Cardiac muscle cell (in vitro differentiated cells and primary cell): ENCODE measurements around the gene SLC25A25. TPM values are rescaled to one million over a fixed set of nuclear protein-coding genes. Genes with fewer than 3 reads are reported as not detected.

Source experiments
- DNase-seq, 2 donors: peaks; one replicate each; pipeline versions ENCODE4 v3.0.0 to v3.0.0-alpha.2; 2010 to 2017; ENCODE audit warnings: low read depth in 1 of 2, low spot score in 1 of 2
- H3K27ac ChIP-seq: fragments of 200-600 bp; sonication (generic); 2 replicates; pipeline ENCODE4 v1.5.1; 2016
- H3K27me3 ChIP-seq: fragments of 200-600 bp; sonication (generic); 2 replicates; pipeline ENCODE4 v1.6.0; 2016; ENCODE audit warnings: control low read depth
- H3K36me3 ChIP-seq: fragments of 200-600 bp; sonication (generic); 2 replicates; pipeline ENCODE4 v1.5.1; 2016; ENCODE audit warnings: control low read depth
- H3K4me1 ChIP-seq: fragments of 200-600 bp; sonication (generic); 2 replicates; pipeline ENCODE4 v1.8.1; 2017; ENCODE audit warnings: low read depth, mild to moderate bottlenecking, mixed run types
- H3K4me3 ChIP-seq: fragments of 200-600 bp; sonication (generic); 2 replicates; pipeline ENCODE4 v1.5.1; 2016; ENCODE audit warnings: mild to moderate bottlenecking
- H3K9me3 ChIP-seq: fragments of 200-600 bp; sonication (generic); 2 replicates; pipeline ENCODE4 v1.5.1; 2017; ENCODE audit warnings: low read depth, mild to moderate bottlenecking, control low read depth
- polyA plus RNA-seq: library from polyadenylated mRNA; unstranded; fragments of >200 nt; fragmentation: Nextera tagmentation; extraction: Ambion mirVana; gene quantifications from 2 replicates; pipeline ENCODE4 v1.2.1, GENCODE V29; 2016
- total RNA-seq: library from RNA; depleted of rRNA; stranded (reverse); fragments of >200 nt; gene quantifications from 2 replicates; pipeline ENCODE4 v1.2.3, GENCODE V29; 2016
- TF ChIP-seq, protein P1 (sequence below): IDR thresholded peaks from 2 replicates; pipeline ENCODE4 v1.5.1; 2012; ENCODE audit warnings: low read depth, mild to moderate bottlenecking, low read length

The SLC25A25 gene
- total and polyA plus RNA-seq, 2 experiments from 2014 or later: 9.1 to 15.8 TPM

DNA sequence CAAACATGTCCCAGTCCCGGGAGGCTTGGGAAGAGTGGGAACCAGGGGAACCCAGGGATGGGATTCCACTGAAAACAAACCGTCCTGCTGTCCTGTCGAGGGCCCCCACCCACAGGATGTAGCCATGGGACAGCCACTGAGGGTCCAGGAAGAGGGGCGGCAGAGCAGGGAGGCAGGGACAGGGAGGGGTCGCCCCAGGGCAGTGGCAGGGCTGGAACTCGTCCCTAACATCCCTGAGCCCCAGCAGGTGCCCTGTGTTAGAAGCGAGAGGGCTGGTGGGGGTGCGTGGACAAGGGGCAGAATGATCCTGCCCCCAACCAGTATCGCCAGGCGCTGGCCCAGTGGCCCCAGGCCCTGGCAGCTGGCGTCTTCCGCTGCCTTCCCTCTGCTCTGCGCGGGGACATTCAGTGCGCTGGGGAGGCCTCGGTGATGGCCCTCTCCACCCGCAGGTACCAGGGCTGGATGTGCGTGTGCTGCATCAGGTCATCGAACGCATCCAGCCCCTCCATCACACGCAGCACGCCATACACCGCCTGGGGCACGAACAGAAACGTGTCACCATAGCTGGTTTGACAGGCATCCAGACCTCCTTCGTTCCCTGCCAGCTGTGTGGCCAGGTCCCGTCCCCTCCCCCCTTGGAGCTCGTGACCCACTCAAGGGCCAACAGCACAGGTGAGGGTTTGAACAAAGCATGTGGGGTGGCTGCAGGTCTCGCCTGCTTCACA lies 52.9 kb downstream of the SLC25A25 start:
- Histone ChIP-seq H3K4me3 (no peak overlapping the region), H3K9me3 (no peaks in the 10 kb centered on the region), H3K4me1 (no peaks in the 10 kb centered on the region), H3K27me3 (no peaks in the 10 kb centered on the region), H3K36me3 (peaks cover 16% of the 10 kb centered on the region), H3K27ac (no peak overlapping the region)
- DNase-seq: no peak
- TF ChIP-seq, protein P1, sequence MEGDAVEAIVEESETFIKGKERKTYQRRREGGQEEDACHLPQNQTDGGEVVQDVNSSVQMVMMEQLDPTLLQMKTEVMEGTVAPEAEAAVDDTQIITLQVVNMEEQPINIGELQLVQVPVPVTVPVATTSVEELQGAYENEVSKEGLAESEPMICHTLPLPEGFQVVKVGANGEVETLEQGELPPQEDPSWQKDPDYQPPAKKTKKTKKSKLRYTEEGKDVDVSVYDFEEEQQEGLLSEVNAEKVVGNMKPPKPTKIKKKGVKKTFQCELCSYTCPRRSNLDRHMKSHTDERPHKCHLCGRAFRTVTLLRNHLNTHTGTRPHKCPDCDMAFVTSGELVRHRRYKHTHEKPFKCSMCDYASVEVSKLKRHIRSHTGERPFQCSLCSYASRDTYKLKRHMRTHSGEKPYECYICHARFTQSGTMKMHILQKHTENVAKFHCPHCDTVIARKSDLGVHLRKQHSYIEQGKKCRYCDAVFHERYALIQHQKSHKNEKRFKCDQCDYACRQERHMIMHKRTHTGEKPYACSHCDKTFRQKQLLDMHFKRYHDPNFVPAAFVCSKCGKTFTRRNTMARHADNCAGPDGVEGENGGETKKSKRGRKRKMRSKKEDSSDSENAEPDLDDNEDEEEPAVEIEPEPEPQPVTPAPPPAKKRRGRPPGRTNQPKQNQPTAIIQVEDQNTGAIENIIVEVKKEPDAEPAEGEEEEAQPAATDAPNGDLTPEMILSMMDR: no peak

DNA sequence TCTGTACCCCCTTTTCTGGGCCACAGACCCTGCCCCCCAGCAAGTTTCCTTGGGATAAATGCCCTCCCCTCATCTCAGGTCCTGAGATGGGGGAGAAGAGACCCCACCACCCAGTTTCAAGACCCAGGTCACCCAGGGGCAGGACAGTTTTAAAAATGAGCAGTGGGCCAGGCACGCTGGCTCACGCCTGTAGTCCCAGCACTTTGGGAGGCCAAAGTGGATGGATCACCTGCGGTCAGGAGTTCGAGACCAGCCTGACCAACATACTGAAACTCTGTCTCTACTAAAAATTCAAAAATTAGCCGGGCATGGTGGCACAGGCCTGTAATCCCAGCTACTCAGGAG lies 53.4 kb downstream of the SLC25A25 start:
- no peaks in the 10 kb centered on the region for H3K27me3 ChIP-seq
- no peak for DNase-seq

DNA sequence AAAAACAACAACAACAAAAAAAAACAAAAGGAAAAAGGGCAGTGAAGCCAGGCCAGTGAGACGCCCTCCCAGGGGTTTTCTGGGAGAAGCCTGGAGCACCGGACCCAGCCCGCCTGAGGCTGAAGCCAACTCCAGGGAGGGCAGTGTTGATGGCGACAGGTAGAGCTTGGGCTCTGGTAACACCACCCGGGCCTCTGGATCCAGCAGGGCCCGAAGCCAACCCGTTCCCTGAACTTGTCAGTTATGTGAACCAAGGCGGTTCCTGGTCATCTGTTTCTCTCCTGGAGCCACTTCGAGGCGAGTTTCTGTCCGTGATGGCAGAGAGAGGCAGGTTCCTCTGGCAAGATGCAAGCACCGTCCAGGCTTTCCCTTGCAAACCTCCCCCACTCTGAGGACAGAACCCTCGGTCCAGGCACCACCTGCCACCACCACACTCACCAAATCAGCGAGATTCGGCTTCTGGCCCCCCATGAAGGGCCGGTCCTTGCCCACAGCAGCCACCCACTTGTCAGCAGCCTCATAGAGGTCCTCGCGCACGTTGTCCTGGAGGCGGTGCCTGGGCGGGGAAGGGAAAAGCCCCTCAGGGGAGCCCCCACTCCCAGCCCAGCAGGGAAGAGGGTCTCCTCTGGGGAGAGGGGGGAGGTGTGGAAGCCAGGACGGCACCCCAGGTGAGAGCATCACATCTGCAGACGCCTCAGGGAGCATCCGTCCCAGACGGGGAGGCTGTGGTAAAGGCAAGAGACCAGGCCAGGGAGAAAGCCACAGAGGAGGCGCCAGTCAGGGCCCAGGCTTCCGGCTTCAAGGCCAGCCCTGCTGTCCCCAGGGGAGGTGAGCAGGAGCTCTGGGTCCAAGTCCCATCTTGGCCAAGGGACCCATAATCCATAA lies 54.1 kb downstream of the SLC25A25 start:
- Histone ChIP-seq H3K4me3 (no peak overlapping the region), H3K36me3 (peaks cover 16% of the 10 kb centered on the region), H3K9me3 (no peaks in the 10 kb centered on the region), H3K27me3 (no peaks in the 10 kb centered on the region), H3K4me1 (peaks cover 4% of the 10 kb centered on the region), H3K27ac (no peak overlapping the region)
- DNase-seq: no peak
- TF ChIP-seq, protein P1: no peak

More for the DNA sequence above, 53.4 kb downstream of the SLC25A25 start:
- no peak overlapping the region for H3K27ac ChIP-seq
- H3K4me1 ChIP-seq: peaks cover 3% of the 10 kb centered on the region
- H3K4me3 ChIP-seq: no peak overlapping the region
- TF ChIP-seq, protein P1: no peak
- peaks cover 16% of the 10 kb centered on the region for H3K36me3 ChIP-seq
- no peaks in the 10 kb centered on the region for H3K9me3 ChIP-seq

DNA sequence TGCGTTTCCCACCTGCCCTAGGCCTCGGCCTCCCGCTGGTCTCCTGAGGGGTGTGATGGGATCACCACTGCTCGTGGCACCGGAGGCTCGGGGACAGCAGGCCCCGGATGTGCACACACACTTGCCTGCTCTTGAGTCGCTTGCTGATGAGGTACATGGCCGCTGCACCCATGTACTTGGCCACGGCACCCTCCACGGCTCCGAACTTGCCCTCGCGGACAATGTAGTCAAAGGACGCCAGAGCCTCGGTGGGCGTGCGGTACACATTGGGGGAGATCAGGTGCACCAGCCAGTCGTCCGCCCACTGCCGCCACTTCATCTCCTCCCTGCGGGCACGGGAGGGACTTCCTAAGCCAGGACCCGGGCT lies 54.8 kb downstream of the SLC25A25 start:
- H3K27ac ChIP-seq: no peak overlapping the region
- TF ChIP-seq, protein P1: no peak
- no peaks in the 10 kb centered on the region for H3K9me3 ChIP-seq
- DNase-seq: no peak
- H3K4me1 ChIP-seq: peaks cover 4% of the 10 kb centered on the region
- H3K36me3 ChIP-seq: peaks cover 16% of the 10 kb centered on the region
- H3K27me3 ChIP-seq: no peaks in the 10 kb centered on the region
- no peak overlapping the region for H3K4me3 ChIP-seq

DNA sequence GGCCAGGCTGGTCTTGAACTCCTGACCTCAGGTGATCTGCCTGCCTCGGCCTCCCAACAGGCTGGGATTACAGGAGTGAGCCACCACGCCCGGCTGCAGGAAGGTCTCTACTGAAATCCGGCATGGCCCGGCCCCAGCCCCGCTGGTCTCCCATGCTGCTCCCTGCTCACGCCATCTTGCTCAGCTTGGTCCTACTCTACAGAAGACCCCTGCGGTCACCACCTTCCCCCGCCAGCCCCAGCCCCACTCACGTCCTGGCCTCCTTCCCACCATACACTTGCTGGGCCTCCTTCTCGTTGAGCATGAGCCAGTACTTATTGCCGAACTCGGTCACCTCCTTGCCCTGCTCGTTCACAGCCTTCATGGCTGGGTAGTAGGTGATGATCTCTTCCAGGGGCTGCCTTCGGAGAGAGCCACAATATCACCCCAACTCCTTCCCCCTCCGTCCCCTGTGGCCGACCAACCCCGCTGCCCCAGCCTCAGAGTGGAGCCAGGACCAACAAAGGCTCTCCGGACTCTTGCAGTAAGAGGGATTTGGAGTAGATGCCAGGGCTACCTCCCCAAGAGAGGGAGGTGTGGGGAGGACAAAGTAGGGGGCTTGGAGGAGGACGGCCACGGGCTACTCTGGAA lies 55.5 kb downstream of the SLC25A25 start:
- TF ChIP-seq, protein P1: no peak
- Histone ChIP-seq H3K4me3 (no peak overlapping the region), H3K9me3 (no peaks in the 10 kb centered on the region), H3K4me1 (peaks cover 4% of the 10 kb centered on the region), H3K36me3 (peaks cover 16% of the 10 kb centered on the region), H3K27ac (no peak overlapping the region), H3K27me3 (no peaks in the 10 kb centered on the region)
- DNase-seq: no peak
